ENCODE data around the gene A4GNT.
"Not testable (repeated sequence)": the region's sequence is repeated elsewhere in the genome, so short reads cannot be mapped to it uniquely, and the experiment has no call there.

The A4GNT gene

DNA sequence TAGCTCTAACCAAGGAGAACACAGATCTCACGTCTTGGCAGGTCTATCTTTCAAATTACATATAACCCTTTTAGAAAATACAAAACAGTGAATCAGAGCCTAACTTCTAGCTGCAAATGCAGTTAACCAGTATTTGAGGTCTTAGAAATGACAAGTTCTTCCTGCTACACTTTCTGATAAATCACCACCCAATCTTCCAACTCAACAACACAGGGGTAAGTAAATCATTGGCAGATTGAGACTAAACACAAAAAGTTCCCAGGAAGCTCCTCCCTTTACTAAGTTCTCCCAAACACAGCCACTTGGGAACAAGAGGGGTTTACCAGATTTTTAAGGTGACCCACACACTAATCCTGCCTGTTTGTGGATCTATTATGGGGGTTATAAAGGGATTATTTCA, at the start of gene A4GNT:
Gene A4GNT (minus strand): TSS at position 152 of the 400 bp plus-strand sequence. CDS start 1,134 bp downstream, outside the sequence.
- no peak for DNase-seq (ENCODE audit: low read depth)

DNA sequence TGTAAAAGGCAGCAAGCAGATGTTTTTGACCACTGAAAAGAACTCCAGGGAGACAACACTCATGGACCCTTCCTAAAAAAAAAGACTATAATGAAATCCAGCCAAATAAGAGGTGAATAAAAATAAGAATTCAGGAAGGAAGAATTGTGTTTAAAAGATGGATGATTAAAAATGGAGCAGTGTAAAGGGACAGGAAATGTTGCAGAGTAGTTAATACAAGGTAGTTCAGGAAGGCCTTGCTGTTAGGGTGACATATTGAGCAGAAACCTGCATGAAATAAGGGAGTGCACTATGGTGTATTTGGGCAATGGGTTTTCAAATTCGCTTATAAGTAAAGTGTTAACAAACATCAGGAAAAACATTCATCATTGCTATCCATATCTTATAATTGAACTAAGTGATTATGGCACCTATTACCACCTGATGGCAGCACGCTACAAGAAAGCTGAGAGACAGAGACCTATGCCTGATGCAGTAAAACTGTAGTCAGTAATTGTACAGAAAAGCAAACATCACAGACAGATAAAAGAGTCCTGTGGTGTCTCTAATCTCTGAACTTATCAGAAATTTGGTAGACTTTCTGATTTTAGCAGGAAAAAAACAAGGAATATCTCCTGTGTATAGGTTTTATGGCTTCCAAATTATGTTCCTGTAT, 48.3 kb upstream of the A4GNT start:
- DNase-seq (ENCODE audit: low read depth), result no peak

DNA sequence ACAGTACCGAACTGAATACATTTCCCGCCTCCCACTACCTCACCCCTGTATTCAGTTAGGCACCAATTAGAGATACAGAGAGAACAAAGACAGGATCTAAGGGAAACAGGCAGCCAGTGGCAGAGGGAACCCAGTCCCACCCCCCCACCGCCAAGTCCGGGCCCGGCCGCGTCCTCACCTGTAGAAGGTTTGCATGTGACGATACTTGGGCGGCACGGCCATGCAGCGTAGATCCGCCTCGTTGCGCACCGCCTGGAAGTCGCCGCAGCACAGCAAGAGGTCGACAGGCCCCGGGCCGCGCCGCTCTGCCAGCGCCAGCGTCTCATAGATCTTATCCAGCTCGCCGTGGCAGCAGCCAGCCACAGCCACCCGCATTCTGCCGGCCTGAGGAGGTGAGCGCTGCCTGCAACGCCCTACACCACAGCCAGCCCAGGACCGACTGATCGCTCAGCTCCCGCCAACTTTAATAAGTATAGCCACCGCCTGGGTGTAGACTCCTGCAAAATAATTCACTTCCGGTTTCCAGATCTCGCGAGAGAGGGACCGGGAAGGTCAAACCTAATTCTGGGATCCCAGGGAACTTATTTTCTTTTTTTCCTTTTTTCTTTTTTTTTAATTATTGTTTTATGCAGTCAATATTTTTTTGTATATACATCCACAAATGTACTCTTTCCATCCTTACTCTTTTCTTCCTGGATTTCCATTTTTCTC, 42.4 kb upstream of the A4GNT start, which contains the start of gene DBR1:
Gene DBR1 (minus strand): TSS at position 501 of the 711 bp plus-strand sequence. CDS start 126 bp downstream, at position 375.
- peak; percentile 58 for DNase-seq (ENCODE audit: low read depth)

DNA sequence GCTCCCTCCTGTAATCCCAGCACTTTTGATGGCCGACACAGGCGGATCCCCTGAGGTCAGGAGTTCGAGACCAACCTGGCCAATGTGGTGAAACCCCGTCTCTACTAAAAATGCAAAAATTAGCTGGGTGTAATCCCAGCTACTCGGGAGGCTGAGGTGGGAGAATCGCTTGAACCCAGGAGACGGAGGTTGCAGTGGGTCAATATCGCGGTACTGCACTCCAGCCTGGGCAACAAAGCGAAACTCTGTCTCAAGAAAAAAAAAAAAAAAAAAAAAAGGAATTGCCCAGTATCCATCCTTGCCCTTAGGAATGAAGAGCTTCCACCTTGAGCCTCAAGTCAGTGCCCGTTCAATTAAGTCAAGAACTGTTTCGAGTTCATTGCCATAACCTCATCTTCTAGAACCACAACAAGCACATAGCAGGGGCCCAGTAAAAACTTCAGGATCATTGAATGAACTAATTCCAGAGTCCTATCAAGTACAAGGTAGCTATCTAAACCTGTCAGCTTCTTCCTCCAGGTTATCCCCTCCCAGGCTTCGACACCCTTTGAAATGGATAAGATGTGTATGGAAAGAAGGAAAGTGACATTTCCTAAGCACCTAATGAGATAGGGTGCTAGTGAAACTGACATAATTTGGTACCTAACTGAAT, 41.7 kb upstream of the A4GNT start:
- no peak for DNase-seq (ENCODE audit: low read depth)

DNA sequence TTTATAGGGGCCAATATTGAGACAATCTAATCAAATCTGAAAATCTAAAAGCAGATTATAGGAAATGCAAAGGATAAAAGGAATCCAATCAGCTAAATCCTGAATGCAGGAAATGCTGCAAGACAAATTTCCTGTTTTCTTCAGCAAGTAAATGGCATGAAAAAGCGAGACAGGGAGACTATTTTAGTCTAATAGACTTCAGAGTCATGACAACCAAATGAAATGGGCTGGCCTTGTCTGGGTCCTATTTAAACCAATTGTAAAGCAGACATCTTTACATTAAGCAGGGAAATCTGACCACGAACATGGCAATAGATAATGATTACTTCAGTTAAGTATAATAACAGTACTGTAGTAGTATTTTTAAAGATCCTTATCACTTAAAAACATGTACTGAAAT, 40.4 kb upstream of the A4GNT start:
- no peak for DNase-seq (ENCODE audit: low read depth)

DNA sequence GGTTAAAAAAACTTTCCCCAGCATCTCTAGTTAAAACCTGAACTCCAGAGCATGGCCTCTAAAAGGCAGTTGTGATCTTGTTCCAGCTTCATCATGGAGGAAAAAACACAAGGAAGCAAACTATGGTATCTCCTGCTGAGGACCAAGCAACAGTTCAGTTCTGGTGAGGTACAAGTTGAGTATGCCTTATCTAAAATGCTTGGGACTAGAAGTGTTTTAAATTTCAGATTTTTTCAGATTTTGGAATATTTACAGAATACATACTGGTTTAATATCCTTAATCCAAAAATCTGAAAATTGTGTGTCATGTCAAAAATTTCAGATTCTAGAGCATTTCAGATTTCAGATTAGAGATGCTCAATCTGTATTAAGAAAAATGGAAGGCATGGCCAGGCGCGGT, 32.9 kb upstream of the A4GNT start:
- no peak for DNase-seq (ENCODE audit: low read depth)

DNA sequence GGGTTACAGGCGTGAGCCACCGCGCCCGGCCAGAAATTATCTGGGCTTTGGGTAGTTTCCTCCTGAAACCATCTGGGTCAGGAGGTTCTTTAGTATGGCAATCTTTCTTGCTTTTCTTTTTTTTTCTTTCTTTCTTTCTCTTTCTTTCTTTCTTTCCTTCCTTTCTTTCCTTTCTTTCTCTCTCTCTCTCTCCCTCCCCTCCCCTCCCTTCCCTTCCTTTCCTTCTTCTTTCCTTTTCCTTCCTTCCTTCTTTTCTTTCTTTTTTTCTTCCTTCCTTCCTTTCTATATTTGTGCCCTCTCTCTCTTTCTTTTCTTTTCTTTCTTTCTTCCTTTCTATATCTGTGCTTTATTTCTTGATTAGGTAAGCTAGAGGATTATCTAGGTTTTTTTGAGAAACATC, 25.6 kb upstream of the A4GNT start:
- no peak for DNase-seq (ENCODE audit: low read depth)

DNA sequence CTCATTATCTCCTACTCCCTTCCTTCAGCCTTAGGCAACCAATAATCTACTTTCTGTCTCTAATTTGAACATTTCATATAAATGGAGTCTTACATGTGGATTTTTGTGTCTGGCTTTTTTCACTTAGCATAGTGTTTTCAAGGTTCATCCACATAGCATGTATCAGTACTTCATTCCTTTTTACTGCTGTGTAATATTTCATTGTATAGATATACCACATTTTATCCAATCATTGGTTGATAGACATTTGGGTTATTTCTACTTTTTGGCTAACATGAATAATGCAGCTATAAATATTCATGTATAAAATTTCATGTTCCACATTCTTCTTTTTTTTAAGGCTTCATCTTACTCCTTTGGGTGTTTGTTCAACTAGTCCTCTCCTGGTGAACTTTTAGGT, 22.3 kb upstream of the A4GNT start:
- no peak for DNase-seq (ENCODE audit: low read depth)

DNA sequence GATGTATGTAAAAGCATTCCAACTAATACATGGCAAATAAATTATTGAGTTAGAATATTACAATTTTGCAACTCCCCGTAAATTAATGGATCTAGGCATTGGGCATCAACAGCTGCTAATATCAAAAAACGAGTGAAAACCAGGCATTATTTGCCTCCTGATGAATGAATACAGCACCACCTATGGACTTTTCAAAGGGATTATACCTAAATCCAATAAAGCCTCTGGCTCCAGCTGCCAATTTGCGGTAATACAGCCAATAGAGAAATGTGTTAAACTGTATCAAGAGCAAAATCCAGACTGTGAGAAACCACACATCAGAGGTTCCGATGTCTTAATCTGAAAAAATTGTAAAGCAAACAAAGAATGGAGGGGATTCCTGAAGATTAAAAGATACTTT, 16.3 kb upstream of the A4GNT start:
- DNase-seq (ENCODE audit: low read depth), result no peak

DNA sequence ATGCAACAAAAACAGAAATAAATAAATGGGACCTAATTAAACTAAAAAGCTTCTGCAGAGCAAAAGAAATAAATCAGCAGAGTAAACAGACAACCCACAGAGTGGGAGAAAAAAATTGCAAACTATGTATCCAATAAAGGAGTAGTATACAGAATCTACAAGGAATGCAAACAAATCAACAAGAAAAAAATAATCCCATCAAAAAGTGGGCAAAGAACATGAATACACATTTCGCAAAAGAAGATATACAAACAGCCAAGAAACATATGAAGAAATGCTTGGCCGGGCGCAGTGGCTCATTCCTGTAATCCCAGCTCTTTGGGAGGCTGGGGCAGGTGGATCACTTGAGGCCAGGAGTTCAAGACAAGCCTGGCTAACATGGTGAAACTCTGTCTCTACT, 10.0 kb upstream of the A4GNT start:
- not testable (repeated sequence) for DNase-seq (ENCODE audit: low read depth)

DNA sequence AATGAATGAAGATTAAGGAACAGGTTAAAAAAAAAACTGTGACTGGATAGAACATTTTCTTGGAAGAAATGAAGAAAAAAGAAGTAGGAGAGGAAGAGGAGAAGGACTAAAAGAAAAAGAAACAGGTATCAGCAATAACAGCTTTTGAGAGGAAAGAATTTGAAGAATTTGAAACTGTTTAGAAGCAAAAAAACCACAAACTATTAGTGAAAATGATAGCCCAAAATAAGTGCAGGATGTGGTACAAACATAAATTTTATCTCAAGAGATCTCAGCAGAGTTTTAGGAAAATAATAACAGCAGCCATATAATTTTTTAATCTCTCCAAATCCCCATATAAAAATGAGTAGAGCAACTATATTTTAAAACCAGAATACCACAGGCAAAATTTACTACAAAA, 8.8 kb upstream of the A4GNT start:
- no peak for DNase-seq (ENCODE audit: low read depth)

DNA sequence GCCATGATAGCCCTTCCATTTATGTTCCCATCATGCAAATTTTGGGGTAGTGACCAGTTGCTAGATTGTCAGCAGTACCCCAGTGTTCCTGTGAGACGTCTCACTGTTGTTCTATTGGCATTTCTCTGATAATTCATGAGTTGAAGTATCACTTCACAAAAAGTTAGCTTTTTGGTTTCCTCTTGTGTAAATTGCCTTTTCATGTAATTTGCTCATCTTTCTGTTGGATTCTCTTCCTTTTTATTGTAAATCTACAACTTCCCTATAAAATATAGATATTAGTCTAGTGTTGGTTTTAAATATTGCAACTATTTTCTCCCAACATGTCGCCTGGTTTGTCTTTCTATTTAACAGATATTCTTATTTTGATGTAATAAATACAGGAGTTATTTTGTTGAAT, 7.5 kb upstream of the A4GNT start:
- DNase-seq (ENCODE audit: low read depth), result no peak

DNA sequence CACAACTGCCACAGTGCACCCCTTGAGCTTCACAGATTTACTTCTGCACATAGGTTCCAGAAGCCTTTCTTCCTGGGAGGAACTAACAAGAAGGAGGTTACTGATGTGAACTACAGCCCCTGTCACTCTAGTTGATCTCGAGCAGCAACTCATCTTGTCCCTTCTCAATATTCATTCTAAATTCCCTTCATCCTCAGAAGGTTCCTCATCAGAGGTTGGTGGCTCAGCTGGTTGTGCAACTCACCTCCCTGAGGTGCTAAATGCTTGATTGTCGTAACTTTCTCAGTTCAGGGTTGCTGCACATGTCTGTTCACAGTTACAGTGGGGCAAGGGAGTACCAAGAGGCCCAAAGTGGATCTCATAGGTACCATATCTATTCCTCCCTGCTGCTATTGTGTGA, 5.7 kb upstream of the A4GNT start:
- DNase-seq (ENCODE audit: low read depth), result no peak

DNA sequence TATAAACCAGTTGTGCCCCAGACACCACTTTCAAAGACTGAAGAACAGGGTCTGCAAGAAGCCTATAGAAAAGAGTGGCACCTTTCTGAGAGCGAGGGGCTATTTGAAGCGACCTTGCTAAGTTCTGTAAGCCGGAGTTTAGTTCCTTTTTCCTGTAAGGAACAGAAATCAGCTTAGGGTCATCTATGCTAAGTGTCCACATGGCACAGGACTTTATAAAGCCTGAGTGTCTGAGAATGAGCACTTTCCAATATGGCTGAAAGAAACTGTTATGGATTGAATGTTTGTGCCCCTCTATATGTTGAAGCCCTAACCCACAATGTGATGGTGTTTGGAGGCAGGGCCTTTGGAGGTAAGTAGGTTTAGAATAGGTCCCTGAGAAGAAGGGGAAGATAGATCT, 4.0 kb upstream of the A4GNT start:
- DNase-seq (ENCODE audit: low read depth), result no peak

DNA sequence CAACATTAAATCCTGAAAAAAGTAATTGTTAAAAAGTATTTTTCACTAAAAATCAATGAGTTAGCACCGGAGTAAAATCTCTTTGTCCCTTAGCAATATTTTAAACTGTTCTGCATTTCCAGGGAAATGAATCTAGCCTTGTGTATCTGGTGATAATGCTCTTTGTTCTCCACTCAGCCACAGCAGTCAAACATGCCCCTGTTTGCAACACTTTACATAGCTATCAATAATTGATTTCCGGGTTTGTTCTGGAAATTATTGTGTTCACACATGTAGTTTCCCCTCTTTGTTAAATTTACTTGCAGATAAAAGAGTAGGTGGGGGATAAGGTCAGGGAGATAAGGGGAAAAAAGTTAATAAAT, 3.6 kb upstream of the A4GNT start:
- DNase-seq (ENCODE audit: low read depth), result no peak

DNA sequence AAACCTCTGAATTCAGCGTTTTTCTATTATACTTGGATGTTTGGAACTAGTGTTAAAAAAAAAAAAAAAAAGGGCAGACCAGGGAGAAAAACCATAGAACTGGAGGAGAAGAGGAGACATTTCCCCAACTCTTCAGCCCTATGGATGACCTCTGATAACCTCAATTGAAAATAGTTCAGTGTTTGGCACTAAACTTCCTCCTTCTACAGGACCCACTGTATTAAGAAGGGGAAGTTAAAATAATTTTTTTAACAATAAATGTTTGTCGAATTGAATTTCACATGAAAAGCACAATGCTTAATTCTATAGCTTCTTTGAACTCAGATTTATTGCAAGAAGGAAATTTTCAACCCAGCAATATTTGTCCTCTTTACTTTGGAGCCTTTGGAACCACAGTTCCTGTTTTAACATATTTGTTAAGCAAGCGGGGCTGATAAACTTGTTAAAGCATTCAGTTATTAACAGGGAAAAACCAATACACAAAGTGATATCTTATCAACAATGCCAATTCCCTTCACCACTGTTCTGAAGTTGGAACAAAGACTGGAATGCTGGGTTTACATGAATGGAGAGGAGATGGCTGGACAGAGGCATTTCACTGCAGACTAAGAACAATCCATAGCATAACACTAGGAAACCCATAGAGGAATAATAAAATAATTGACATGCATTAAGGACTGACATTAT, 3.1 kb upstream of the A4GNT start:
- DNase-seq (ENCODE audit: low read depth), result no peak

DNA sequence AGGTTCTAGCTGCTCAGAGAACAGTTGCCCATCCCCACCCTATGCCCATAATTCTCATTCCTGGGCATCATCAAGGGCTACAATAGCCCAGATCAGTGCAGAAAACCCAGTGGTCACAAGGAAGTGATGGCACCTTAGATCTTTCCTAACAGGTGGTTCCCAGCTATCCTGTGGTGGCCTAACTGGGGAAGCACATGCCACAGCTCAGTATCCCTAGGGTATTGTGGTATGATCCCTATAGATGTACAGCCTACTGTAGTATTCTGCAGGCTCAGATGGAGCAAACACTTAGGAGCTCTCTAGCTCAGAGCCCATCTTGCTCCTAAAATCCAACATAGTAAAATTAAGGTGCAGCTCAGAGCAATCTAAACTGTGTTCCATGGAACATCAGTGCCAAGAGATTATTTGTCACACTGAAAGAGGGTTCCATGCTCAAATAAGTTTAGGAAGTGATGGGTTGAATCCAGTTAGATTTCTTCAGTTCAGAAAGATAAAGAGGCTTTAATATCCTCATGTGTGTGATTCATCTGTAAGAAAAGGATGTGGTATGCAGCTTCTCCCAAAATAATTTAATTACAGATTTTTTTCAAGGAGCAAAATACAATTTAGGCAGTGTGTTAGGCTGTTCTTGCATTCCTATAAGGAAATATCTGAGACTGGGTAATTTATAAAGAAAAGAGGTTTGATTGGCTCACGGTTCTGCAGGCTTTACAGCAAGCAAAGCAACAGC, 4.4 kb downstream of the A4GNT start:
- DNase-seq (ENCODE audit: low read depth), result no peak

DNA sequence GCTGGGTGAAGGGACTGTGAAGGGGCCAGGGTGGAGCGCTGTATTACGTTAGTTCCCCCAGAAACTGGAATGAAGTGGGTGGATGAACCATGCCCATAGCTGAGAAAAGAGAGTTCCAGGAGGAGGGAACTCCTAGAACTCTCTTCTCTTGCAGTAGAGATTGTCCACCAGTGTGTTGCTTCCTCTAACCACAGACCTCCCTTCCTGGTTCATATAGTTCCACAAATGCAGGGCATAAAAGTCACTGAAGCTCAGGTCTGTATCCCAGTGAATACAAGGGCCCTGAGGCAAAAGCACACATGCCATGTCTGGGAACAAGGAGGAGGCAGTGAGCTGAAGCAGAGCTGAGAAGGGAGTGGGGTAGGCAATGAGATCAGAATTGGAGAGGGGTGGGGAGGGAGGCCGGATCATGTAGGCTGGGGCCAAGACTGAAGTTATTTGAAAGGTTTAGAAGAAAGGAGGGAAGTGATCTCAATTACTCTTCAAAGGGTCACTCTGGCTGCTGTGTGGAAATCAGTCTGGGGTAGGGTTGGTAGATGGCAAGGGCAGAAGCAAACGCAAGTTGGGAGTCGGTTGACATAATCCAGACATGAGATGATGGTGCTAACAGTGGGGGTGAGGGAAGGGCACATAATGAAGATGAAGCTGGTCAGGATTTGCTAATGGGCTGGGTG, 6.5 kb downstream of the A4GNT start:
- DNase-seq (ENCODE audit: low read depth), result no peak

DNA sequence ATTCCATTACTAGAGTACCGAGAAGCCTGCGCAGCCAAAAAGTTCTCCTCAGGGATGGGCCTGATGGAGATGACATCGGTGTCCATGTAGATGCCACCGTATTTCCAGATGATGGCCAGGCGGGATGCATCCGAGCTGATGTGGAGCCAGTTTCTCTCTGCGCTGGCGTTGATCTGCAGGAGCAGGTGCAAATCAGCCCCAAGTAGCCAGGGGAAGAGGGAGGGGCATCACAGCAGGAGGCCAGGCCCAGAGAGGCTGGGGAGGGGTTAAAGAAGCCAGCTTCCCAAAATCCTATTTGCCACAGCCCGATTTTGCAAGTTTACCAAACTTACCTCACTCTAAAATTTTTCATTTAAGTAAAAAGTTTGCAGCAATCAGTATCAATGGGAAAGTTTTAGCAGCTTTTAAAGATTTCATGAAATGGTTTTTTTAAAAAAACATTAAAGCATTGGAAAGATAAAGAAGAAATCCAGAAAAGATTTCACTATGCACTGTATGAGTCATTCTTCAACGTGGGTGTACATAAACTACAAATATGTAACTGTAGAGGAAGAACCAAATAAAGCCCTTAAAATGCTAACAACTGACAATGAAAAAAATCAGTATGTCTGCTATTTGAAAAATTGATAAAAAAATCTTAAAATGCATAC, 7.4 kb downstream of the A4GNT start:
- no peak for DNase-seq (ENCODE audit: low read depth)

DNA sequence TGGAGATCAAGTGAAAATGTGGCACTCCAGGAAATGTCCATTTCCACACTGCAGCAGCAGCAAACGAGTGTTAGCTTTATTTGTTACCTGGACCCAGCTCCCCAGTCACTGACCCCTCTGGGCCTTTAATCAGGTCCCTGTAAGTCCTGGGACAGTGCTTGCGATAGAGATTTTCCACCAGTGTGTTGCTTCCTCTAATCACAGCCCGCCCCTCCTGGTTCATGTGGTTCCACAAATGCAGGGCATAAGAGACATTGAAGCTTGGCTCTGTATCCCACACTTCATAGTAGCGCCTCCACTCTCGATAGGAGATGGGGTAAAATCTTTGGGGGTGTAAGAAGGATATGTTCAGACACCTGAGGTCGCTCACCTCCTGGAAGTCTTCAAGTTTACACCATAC, 8.0 kb downstream of the A4GNT start:
- DNase-seq (ENCODE audit: low read depth), result no peak

DNA sequence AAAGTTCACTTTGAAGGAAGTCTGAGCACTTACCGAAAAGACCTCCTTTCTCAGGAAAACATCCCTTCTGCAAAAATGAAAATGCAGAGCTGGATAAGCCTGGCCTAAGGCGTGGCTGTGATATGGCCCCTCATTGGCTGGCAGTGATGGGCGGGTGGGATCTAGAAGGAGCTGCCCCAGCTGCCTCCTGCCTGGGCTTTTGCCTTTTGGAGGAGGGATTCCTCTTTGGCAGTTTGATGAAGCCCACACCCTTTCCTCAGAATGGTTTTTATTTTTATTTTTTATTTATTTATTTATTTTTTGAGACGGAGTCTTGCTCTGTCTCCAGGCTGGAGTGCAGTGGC, 12.8 kb downstream of the A4GNT start:
- DNase-seq (ENCODE audit: low read depth), result no peak

All from activated gamma-delta T cell treated with anti-CD3 and anti-CD28 coated beads, Interleukin-2, amount 50 U/mL, for 16 hours (primary cell).